HL-60/S4 treated with phorbol 12-myristate 13-acetate at 8.2 ng/mL for 4 days and 3 days (cell line): ENCODE measurements around the gene DMRT1.

Source experiments
- in situ Hi-C: fragments of 300-500 bp; cut with MboI; formaldehyde crosslinking; loops from 2 replicates; pipeline ENCODE4 v1.15.0; 2022; ENCODE audit warnings: low sequenced_read_pairs

DMRT1 gene

DNA sequence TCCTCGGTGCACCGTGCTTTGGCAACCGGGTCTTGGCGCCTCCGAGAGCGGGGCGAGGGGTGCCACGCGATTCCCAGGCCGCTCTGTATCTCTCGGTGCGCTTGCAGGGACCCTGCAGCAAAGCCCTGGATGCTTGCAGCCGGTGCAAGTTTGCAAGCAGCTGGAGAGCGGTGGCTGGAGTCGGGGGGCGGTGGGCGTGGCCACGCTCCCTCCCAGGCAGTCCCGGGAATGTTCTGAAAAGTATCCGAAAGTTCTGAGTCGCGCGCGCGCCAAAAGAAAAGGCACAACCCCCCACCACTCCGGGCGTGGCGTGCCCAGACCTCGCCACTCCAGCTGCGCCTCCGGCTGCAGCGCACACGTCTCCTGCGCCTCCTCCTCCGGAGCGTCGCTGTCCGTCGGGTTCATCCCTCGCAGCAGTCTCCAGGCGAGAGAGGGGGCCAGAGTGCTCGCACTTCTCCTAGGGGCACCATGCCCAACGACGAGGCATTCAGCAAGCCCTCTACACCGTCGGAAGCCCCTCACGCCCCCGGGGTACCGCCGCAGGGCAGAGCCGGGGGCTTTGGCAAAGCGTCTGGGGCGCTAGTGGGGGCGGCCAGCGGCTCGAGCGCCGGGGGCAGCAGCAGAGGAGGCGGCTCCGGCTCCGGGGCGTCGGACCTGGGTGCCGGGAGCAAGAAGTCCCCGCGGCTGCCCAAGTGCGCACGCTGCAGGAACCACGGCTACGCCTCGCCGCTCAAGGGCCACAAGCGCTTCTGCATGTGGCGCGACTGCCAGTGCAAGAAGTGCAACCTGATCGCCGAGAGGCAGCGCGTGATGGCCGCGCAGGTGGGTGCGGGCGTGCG lies at the start of gene DMRT1:
TSS of gene DMRT1 (plus strand) at position 327 of the 839 bp plus-strand sequence. CDS start at position 469, 142 bp downstream.
- in situ Hi-C loops: no loop called here

DNA sequence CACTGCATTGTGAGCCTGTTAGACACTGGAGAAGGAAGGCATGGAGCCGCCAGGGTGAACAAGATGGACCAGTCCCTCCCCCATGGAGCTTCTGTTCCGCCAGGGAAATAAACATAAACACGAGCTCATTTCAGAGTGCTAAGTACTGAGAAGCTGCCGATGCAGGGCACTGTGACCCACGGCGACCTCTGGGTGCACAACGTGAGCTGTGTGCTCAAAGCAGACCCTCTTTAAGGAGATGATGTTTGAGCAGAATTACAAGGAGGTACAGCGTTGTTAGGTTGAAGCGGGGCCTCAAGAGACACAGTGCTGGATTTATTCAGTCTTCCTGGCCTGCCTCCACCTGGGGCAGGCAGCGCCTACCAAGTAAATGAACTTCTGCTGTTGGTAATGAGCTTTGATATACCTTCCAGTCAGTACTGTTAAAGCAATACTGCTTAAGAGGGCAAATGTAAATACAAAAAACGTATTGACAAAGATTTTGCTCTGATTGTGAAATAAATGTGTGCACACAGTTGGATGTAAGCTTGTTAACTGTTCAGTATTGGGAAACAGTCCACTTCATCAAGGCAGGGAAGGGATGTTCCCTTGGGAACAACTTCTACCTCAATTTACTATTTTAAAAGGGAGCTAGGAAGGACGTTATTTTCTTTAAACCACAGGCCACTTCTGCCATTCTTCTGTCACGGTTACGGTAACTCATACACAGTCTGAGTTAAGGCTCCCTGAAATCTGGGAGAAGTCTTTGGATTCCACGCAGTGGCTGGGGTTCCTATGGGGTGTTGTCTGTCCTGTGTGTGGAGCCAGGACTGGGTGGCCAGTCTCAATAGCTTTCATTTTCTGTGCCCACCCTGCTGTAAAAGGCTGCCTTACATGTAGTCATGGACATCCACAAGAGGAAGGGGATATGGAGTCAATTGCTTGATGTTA lies 48.9 kb upstream of the DMRT1 start:
- in situ Hi-C loops: no loop called here

DNA sequence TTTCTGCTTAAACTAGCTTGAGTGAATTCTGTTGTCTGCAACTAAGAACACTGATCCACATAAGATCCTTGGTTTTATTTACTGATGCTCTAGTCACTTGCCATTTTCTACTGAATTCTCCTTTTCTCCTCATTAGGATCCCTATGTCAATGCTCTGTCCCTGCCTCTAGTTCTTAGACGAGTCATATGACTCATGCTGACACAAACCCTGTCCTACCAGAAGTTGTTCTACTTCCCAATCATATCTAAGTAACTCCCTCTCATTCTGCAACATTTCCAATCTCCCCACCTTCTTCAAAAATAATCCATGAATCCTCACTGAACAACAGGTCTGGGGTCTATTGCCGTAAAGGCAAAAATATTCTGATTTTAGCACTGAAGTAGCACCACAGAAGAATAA lies 47.1 kb upstream of the DMRT1 start:
- in situ Hi-C loops: no loop called here

DNA sequence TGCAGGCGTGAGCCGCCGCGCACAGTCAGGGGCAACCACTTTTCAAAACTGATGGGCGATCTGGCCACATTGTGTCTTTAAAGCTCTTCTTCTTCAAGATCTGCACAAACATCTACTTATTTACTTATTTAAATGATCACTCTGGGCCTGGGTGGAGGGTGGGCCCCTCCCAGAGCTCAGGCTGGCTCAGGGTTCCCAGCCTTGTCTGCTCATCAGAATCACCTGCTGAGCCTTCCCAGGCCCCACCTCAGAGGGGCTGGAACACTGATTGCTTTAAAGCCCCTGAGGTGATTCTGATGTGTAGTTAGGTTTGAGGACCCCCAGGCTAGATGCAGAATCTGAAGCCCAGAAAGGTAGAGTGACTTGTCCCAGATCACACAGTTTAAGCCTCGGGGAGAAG lies 45.6 kb upstream of the DMRT1 start:
- in situ Hi-C loops: no loop called here

DNA sequence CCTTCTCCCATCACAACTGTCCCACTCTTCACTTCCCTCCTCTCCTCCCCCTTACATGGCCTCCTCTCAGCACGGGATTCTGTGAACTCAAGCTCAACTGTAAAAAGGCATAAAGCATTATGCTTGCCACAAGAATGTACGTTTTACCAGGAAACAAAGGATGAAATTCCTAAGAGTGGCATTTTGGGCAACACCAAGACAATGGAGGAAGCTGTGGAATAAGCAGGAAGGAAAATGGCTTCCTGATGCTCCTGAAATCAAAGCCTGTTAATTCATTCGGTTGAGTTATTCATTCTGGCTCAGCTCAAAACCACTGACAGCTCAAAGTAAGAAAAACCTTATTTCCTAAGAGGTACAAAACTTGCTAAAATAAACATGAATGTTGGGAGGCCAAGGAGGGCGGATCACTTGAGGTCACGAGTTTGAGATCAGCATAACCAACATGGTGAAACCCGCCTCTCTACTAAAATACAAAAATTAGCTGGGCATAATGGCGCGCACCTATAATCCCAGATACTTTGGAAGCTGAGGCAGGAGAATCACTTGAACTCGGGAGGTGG lies 40.8 kb upstream of the DMRT1 start:
- in situ Hi-C loops: no loop called here

DNA sequence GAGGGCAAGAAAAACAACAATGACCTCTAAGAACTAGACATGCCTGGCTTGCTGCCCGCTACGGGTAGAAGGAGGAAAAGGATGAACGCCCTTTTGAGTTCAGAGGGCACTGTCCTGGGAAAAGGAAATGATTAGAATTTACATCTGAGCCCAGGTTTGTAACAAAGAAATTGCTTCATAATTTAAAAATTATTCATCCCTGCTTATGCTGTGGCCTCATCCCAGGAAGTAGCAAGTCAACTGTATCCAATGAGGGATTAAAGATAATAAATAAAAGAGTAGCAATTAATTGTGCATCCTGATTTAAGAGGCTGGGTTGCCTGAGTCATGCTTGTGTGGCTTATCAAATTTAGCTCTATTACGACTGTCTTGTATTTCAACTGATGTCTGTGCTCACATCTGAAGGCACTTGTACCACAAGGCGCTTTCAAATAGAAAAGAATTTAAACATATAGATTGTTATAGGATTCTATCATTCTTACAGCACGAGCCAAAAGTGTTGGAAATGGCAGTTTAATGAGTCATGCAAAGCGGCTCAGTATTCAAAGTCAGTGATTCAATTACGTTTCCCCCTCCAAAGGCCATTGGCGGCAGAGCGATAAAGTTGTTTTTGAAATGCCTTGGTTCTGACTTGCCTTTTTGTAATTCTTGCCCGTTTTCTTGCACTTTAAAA lies 40.0 kb upstream of the DMRT1 start:
- in situ Hi-C loops: no loop called here

DNA sequence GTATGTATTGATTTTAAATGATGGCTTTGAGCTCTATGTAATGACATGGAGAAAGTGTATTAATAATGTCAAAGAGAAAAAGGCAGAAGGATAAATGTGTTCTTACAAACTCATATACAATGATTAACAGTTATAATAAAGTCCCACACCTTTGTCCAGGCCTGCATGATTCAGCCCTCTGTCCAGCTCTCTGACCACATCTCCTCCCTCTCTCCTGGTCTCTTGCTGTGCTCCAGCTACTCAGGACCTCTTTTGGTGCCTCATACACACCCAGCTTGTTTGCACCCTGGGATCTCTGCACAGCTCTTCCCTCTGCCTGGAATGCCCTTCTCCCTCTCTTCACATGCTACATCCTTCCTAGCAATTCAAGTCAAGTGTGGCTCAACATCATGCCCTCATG lies 37.5 kb upstream of the DMRT1 start:
- in situ Hi-C loops: no loop called here

DNA sequence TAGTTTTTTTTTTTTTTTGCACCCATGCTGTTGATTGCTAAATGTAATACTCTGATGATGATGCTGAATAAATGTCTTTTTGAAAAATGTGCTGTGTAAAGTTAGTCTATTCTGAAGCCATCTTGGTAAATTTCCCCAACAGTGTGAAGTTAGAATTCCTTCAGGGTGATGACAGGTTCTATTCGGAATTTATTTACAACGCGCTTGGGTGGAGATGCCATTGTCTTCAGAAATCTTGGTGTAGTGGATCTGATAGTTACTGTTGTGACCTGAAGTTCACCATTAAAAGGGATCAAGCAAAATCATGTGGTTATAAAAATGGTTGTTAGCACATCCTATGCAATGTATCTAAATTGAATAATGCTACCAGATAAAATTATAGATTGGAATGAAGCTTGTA lies 36.3 kb upstream of the DMRT1 start:
- in situ Hi-C loops: no loop called here

DNA sequence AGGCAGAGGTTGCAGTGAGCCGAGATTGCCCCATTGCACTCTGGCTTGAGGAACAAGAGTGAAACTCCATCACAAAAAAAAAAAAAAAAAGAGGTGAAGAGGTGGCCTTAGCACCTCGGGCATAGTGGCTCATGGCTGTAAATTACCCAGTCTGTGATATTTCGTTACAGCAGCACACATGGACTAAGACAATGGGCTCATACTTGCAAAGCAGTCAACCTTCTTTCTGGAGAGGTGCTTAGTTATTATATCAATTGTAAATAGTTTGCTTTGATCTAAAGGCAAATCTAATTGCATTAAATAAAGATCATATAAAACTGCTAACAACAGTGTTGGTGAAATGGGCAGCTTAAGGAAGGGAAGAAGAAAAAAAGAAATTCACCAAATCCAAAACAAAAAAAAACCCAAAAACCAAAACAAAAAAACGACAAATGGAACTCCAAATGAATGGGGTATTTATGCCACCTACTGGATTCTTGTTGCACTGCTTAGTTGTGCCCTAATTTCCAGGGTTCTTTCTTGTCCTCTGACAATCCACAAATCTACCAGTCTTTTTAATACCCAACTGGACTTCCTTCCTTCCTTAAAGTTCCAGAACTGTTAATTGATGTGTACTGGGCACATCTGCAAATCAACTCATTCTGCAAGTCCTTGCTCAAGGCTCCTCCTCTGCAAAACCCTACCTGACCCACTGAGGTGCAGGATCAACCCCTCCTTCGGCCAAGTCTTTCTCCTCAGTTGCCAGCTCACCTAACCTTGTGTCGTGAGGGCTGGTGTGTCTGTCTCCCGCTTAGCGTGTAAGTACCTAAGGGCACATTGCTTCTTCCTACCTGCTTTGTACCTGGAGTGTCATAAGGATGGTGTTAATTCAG lies 35.0 kb upstream of the DMRT1 start:
- in situ Hi-C loops: no loop called here

DNA sequence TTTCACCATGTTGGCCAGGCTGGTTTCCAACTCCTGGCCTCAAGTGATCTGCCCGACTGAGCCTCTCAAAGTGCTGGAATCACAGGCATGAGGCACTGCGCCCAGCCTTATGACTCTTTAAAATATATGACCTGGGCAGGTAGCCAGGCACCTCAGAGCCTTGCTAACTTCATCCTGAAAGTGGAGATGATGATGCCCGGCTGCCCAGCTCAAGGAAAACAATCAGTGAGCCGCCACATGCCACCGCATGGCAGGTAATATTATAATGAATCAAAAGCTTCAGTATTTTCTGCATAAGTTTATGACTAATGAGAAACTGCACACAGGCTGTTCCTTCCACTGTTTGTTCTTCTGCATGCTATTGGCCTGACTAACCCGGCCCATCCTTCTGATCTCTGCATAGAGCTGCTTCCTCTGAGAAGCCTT lies 30.4 kb upstream of the DMRT1 start:
- in situ Hi-C loops: no loop called here

DNA sequence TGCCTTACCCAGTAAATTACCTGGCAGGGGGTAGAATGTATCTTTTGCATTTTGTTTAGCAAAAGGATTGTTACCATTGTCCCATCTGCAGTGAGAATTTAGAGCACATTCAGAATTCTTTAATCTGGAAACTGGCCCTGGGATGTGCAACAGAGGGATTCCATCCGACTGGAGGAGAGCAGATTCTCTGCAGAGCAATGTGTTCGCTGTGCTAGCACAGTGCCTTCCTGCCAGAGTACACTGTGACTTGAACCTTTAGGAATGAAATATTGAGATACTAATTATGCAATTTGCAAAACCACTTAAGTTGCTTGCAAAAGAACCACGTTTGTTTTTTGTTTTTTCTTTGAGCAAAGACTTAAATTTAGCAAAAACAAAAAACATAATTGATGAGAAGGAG lies 22.5 kb upstream of the DMRT1 start:
- in situ Hi-C loops: no loop called here

DNA sequence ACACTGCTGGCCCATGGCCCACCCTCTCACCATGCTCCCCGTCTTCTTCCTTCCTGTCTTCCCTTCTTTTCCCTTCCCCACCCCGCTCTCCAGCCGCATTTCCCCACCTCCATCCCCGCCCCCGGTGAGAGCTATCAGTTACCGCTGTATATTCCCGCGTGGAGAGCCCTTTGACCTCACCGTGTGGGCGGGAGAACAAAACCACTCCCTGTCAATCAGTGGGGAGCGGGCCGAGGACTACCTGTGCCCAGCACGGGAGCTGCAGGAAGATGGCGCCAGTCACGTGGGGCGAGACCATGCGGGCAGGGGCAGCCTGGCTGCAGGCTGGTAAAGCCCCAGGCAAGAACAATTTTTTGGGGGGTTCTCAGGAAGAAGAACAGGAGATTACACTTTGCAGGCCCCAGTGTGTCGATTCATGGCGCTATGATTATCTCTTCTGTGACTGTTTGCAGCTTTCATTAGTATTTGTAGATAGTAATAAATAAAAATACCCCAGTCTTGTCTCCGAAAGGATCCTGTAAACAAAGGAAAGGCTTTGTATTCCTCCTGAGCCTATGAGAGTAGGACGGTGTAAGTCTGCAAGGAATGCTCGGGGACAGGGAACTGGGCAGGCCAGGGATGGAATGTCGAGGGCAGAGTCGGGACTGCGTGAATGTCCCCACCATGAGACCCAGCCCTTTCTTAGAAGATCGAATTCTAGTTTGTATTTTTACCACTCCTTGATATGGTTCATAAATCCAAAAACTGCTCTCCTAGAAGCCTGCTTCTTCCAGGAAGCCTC lies 14.8 kb upstream of the DMRT1 start:
- in situ Hi-C loops: no loop called here

DNA sequence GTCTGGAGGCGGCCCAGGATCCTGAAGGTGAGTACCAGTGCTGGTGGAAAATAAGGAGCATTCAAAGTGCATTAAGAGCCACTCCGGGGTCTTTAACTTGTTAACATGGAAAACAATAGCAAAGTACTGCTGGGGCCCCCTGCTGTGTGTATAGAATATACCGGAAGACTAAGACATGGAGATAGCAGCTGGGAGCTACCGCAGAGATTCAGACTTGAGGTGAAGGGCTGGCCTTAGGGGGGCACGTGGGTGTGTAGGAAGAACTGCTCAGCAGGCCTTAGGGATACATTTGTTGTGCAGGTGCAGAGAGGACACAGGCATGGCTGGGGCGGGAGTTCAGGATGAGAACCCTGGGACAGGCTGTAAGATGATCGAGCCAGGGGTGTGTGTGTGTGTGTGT lies 1.2 kb upstream of the DMRT1 start:
- in situ Hi-C loops: no loop called here

DNA sequence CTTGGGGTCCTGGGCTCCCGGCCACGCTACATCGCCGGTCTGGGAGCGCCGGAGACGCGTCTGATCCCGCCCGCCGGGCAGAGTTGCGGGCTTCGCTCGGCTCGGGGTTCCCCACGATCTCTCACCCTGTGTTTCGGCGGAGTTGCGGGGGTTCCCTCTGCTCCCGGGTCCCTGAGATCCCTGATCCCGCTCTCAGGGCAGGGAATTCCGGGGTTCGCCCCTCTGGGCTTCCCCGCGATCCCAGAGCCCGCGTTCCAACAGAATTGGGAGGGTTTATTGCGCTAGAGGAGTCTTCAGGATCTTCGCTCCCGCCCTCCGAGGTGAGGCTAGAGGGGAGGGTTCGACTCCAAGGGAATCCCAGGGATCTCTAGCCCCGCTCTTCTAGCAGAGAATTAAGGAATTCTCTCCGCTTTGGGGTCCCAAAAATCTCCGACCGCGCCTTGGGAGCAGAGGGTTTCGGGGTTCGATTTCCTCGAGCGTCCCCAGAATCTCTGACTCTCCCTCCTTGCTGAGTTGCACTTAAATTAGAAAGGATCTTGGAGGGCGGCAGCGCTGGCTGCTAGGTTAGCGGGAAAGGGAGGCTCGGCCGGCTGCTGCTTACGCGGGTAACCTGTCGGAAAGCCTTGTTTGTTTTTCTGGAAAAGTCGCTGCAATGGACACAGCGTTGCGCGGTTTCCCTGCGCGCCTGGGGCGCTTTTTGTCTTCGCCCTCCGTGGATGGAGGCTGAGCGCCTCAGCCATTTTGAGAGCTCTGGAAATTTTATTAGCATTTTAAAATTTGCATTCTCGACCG lies 1.3 kb downstream of the DMRT1 start:
- in situ Hi-C loops: no loop called here

DNA sequence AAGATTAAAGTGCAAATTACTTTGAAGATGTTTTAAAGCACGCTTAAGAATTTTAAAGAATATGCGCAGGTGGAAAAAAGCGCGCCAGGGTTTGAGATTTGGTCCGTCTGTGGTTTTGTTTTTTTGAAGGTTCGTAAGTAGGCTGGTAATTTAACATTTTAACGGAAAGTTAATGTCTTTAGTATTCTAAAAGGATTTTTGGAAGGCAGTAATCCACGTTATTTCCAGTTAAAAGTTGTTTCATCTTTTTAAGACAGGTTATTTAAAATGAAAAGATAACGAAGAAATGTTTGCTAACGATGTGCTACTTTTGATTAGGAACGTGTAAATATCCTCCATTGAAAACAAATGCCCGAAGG lies 1.9 kb downstream of the DMRT1 start:
- in situ Hi-C loops: no loop called here

DNA sequence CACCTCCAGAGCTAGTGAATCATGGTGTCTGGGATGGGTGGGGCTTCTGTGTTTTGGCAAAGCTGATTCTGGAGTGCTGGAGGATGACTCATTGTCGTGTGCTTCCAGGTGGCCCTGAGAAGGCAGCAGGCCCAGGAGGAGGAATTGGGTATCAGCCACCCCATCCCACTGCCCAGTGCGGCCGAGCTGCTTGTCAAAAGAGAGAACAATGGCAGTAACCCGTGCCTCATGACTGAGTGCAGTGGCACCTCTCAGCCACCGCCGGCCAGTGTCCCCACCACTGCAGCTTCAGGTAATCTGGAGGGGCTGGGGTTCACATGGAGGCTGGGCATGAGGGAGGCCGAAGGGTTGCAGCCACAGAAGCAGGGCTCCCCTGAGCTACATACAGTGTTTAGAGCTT lies 5.4 kb downstream of the DMRT1 start:
- in situ Hi-C loops: no loop called here

DNA sequence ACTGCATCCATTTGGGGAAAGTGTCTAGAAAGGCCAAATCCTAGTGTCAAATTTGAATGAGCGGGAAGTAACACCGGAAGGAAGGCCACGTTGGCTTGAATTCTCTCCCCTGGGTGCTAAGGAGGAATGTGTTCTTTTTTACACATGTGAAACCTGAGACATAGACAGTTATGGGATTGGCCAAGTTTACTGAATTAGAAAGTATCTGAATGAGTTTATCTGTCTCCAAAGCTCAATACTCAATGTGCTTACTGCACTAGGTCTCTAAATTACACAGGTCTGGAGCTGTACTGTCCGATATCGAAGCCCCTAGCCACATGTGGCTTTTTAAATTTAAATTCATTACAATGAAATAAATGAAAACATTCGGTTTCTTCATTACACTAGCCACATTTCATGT lies 6.0 kb downstream of the DMRT1 start:
- in situ Hi-C loops: no loop called here

DNA sequence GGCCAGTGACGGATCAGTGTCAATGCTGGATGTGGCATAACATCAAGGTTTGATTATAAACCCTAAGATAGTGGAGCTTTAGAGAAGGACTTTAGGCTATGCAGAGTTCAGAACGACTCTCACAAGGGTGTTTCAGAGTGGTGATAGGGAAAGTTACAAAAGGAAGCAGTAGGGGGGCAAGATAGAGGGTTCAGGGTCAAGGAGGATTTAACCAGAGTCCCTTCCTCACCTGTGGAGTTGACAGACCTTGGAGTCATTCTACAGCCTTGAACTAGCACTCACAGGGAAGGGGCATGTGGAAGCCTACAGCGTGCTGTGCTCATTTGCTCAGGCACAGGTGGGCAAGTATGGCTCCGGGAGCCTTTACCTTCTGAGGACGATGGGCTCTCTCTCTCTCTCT lies 7.9 kb downstream of the DMRT1 start:
- in situ Hi-C loops: no loop called here

DNA sequence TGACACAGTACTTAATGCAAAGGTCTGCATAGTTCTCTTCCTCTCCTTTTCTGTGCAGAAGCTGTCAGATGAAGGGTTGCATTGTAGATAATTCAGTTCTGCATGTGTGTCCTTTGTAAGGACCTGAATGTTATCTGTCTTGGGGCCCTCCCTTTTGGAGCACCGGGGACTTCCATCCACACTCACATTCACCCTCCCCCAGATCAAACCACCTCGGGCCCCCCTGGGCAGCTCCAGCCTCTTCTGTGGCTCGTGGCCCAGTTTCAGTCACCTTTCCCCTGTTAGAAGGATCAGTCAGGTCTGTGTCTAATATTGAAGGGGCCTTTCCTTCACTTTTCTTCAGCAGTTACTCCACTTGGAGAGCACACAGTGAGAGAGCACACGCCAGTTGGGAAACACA lies 11.0 kb downstream of the DMRT1 start:
- in situ Hi-C loops: no loop called here
